Measurements from ENCODE around the gene DNAH14. TPM values are rescaled to one million over a fixed set of nuclear protein-coding genes. Genes with fewer than 3 reads are reported as not detected.

DNAH14 gene
- polyA plus RNA-seq, 1 donor (not counting 4 experiments of a cell fraction or from before 2014, with no cell fraction given) = 6.4 TPM

- no peak overlapping the region for H2AFZ ChIP-seq (ENCODE audit: control insufficient read depth, low read length)
- H3K27ac ChIP-seq (ENCODE audit: control insufficient read depth, insufficient read depth, low read length) = no peak overlapping the region
- no peaks in the 10 kb centered on the region for H3K27me3 ChIP-seq (ENCODE audit: control insufficient read depth, extremely low read depth, insufficient read depth, low read length)
- H3K9me1 ChIP-seq (ENCODE audit: control insufficient read depth, extremely low read depth, insufficient read depth, low read length) = no peaks in the 10 kb centered on the region
- H3K4me1 ChIP-seq (ENCODE audit: control insufficient read depth, extremely low read depth, insufficient read depth, low read length) = peaks cover 4% of the 10 kb centered on the region
- H3K36me3 ChIP-seq (ENCODE audit: control insufficient read depth in 2 of 2, extremely low read depth in 1 of 2, insufficient read depth in 2 of 2, low read length in 2 of 2) = no peaks in the 10 kb centered on the region
- H3K4me2 ChIP-seq (ENCODE audit: control insufficient read depth, extremely low read depth, insufficient read depth, low read depth, low read length) = no peak overlapping the region
- TF ChIP-seq, protein P1, sequence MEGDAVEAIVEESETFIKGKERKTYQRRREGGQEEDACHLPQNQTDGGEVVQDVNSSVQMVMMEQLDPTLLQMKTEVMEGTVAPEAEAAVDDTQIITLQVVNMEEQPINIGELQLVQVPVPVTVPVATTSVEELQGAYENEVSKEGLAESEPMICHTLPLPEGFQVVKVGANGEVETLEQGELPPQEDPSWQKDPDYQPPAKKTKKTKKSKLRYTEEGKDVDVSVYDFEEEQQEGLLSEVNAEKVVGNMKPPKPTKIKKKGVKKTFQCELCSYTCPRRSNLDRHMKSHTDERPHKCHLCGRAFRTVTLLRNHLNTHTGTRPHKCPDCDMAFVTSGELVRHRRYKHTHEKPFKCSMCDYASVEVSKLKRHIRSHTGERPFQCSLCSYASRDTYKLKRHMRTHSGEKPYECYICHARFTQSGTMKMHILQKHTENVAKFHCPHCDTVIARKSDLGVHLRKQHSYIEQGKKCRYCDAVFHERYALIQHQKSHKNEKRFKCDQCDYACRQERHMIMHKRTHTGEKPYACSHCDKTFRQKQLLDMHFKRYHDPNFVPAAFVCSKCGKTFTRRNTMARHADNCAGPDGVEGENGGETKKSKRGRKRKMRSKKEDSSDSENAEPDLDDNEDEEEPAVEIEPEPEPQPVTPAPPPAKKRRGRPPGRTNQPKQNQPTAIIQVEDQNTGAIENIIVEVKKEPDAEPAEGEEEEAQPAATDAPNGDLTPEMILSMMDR (optimal IDR thresholded peaks at IDR 0.05 in 1 of 3, IDR thresholded peaks at IDR 0.05 in 1 of 3, conservative IDR thresholded peaks at IDR 0.05 in 1 of 3; ENCODE audit: extremely low read depth in 1 of 3, insufficient read depth in 2 of 3, low read length in 3 of 3) = no peak
- TF ChIP-seq EZH2 (IDR thresholded peaks at IDR 0.05; ENCODE audit: low read length) = no peak
- no peaks in the 10 kb centered on the region for H3K79me2 ChIP-seq (ENCODE audit: control insufficient read depth, insufficient read depth, low read length)
- no peaks in the 10 kb centered on the region for H3K9me3 ChIP-seq (ENCODE audit: control insufficient read depth, low read depth, low read length)
- DNase-seq (ENCODE audit: low read depth, low spot score) = no peak
- no peaks in the 10 kb centered on the region for H4K20me1 ChIP-seq (ENCODE audit: control insufficient read depth, extremely low read depth, insufficient read depth, low read length)
- H3K9ac ChIP-seq (ENCODE audit: control insufficient read depth, extremely low read depth, insufficient read depth, low read length) = no peak overlapping the region
- FAIRE-seq = no peak
- dilution Hi-C loops (cut with MboI; ENCODE audit: extremely low pct_ligation_motif_present, low sequenced_read_pairs) = no loop called here
- no peak overlapping the region for H3K4me3 ChIP-seq (ENCODE audit: control insufficient read depth in 2 of 3, extremely low read depth in 1 of 3, insufficient read depth in 2 of 3, low read depth in 1 of 3, low read length in 3 of 3)
These were observed 504.6 kb downstream of the DNAH14 start for GRCh38 chr1:225434046-225434445.

DNA sequence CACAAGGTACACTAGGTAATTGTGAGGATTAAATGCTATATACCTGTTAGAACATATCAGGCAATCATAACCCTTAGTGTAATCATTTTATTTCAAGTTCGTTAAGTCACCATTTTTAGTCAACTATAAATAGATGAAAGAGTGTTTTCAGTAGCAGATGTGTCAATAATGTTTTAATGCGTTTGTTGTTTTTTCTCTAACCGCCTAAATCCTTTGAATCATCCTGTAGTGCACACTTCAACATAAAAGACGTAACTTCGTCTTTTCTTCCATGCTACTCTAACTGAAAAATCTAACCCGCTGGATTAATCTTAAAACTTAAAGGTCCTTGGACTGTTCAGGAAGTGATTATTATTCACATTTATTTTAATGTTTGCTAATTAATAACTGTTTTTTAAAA is 505.6 kb downstream of the DNAH14 start:
- H2AFZ ChIP-seq (ENCODE audit: control insufficient read depth, low read length) = no peak overlapping the region
- no peaks in the 10 kb centered on the region for H4K20me1 ChIP-seq (ENCODE audit: control insufficient read depth, extremely low read depth, insufficient read depth, low read length)
- dilution Hi-C loops (cut with MboI; ENCODE audit: extremely low pct_ligation_motif_present, low sequenced_read_pairs) = no loop called here
- DNase-seq (ENCODE audit: low read depth, low spot score) = no peak
- H3K9ac ChIP-seq (ENCODE audit: control insufficient read depth, extremely low read depth, insufficient read depth, low read length) = no peak overlapping the region
- H3K9me1 ChIP-seq (ENCODE audit: control insufficient read depth, extremely low read depth, insufficient read depth, low read length) = no peaks in the 10 kb centered on the region
- H3K4me1 ChIP-seq (ENCODE audit: control insufficient read depth, extremely low read depth, insufficient read depth, low read length) = no peaks in the 10 kb centered on the region
- no peaks in the 10 kb centered on the region for H3K79me2 ChIP-seq (ENCODE audit: control insufficient read depth, insufficient read depth, low read length)
- no peaks in the 10 kb centered on the region for H3K36me3 ChIP-seq (ENCODE audit: control insufficient read depth in 2 of 2, extremely low read depth in 1 of 2, insufficient read depth in 2 of 2, low read length in 2 of 2)
- FAIRE-seq = no peak
- no peak overlapping the region for H3K4me3 ChIP-seq (ENCODE audit: control insufficient read depth in 2 of 3, extremely low read depth in 1 of 3, insufficient read depth in 2 of 3, low read depth in 1 of 3, low read length in 3 of 3)
- H3K27me3 ChIP-seq (ENCODE audit: control insufficient read depth, extremely low read depth, insufficient read depth, low read length) = no peaks in the 10 kb centered on the region
- no peak for TF ChIP-seq EZH2 (IDR thresholded peaks at IDR 0.05; ENCODE audit: low read length)
- TF ChIP-seq, protein P1 (optimal IDR thresholded peaks at IDR 0.05 in 1 of 3, IDR thresholded peaks at IDR 0.05 in 1 of 3, conservative IDR thresholded peaks at IDR 0.05 in 1 of 3; ENCODE audit: extremely low read depth in 1 of 3, insufficient read depth in 2 of 3, low read length in 3 of 3) = no peak
- no peak overlapping the region for H3K27ac ChIP-seq (ENCODE audit: control insufficient read depth, insufficient read depth, low read length)
- H3K9me3 ChIP-seq (ENCODE audit: control insufficient read depth, low read depth, low read length) = no peaks in the 10 kb centered on the region
- no peak overlapping the region for H3K4me2 ChIP-seq (ENCODE audit: control insufficient read depth, extremely low read depth, insufficient read depth, low read depth, low read length)
